ENCODE results near the gene FAM90A1.
"Not testable (repeated sequence)": the region's sequence is repeated elsewhere in the genome, so short reads cannot be mapped to it uniquely, and the experiment has no call there.

Gene FAM90A1

DNA sequence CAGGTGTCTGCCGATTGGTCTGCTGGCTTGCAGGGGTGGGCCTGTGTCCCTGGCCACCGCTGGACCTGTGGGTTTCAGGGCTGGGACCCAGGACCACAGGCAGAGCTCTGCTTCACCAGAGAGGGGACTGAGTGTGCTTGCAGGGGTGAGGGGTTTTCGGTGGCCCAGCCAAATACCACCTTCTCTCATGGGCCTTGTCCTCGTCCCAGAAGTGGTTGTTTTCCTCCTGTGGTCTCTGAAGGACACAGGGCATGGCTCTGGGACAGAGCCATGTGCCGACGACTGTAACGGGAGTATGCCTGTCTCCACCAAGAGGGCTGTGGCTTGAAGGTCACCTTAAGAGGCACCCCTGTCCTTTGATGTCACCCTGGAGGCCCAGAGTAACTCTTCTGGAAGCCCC is 7.3 kb upstream of the FAM90A1 start:
- FAIRE-seq; DNase-seq (ENCODE audit: insufficient read length, low spot score): not testable (repeated sequence)

DNA sequence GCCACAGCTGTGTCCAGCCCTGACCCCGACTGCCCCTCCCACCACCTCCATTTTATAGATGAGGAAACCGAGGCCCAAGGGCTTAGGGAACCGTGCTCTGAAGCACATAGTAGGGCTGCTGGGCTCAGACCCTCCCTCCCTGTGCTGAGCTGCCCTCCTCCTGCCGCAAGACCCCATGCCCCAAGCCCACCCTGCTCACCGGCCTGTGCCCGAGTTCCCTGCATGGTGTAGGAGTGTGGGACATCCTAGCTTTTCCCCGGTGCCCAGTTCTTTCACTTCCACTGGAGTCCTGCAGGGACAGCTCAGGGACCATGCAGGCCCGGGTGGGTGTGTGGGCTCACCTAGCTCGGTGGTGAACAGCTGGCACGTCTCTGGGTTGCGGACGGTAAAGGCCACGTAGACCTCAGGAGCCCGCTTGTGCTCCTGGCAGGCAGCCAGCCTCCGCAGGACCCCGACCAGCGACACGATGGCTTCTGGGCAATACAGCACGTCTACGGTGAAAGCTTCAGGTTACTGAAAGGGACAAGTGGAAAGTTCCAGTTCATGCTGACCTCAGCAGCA is 6.6 kb upstream of the FAM90A1 start:
- FAIRE-seq; DNase-seq (ENCODE audit: insufficient read length, low spot score): not testable (repeated sequence)

GRCh38 chr12:8233300-8233855 is 6.0 kb upstream of the FAM90A1 start:
- not testable (repeated sequence) for FAIRE-seq; DNase-seq (ENCODE audit: insufficient read length, low spot score)

GRCh38 chr12:8231666-8232608 is 4.5 kb upstream of the FAM90A1 start:
- not testable (repeated sequence) for DNase-seq (ENCODE audit: insufficient read length, low spot score); FAIRE-seq

DNA sequence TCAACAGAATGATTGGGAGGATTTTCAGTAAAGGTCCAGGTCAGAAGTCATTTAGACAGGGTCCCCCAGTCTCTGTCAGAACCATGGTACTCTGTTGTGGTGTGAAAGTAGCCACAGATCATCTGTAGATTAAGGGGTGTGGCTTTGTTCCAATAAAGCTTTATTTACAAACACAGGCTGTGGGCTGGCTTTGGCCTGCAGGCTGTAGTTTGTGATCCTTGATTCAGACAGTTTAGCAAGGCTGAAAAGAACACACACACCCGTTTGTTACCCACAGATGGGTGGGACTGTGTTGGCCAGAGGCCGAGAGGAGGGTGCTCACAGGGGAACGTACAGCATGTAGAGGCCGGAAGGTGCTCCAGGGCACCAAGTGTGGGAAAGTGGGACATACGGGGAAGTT is 3.6 kb upstream of the FAM90A1 start:
- FAIRE-seq; DNase-seq (ENCODE audit: insufficient read length, low spot score): not testable (repeated sequence)

GRCh38 chr12:8229486-8229885 is 2.1 kb upstream of the FAM90A1 start:
- not testable (repeated sequence) for FAIRE-seq; DNase-seq (ENCODE audit: insufficient read length, low spot score)

DNA sequence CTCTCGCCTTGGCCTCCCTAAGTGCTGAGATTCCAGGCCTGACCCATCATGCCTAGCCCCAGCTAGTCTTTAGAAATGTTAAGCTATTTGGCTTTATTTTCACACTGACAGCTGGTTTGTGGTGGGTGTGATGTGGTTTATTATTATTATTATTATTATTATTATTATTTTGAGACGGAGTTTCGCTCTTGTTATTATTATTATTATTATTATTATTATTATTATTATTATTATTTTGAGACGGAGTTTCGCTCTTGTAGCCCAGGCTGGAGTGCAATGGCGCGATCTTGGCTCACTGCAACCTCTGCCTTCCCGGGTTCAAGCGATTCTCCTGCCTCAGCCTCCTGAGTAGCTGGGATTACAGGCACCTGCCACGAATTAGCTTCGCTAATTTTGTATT is 1.2 kb upstream of the FAM90A1 start:
- DNase-seq (ENCODE audit: insufficient read length, low spot score); FAIRE-seq: not testable (repeated sequence)

GRCh38 chr12:8227732-8228077 is 287 bp upstream of the FAM90A1 start:
- FAIRE-seq; DNase-seq (ENCODE audit: insufficient read length, low spot score): not testable (repeated sequence)

DNA sequence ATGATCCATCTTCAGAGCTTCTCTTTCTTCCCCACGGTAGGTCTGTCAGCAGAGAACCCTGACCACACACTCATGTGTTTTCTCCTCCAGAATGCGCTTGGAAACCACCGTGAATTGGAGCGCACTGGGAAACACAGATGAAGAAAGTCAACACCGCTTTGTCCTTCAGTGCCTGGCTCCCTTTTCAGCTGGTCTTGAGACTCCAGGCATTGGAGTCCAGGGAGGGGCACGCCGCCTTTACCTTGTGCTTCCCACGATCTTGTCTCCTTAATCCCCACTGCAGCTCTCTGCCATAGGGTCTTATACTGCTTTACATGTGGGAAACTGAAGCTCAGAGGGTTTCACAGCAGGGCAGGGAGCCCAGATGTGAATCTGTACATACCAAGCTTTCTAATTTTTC is 1.1 kb downstream of the FAM90A1 start:
- no peak for DNase-seq (ENCODE audit: insufficient read length, low spot score)
- FAIRE-seq: no peak

DNA sequence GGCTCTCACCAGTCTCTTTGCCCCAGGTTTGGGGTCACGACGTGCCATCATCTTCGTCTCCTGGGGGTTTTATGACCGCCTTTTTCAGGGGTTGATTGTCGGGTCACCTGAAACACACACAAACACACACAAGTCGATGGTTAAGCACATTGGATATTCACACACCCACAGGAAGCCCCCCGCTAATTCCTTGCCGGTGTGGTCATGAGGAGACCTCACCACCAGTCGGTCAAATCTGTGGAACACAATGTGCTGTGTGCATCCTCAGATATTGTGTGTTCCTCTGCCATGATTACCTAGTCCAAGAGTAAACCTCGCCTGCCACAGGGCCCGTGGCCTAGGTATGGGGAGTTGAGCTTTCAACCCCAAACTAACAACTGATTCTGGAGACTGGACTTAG is 2.6 kb downstream of the FAM90A1 start:
- FAIRE-seq; DNase-seq (ENCODE audit: insufficient read length, low spot score): not testable (repeated sequence)

DNA sequence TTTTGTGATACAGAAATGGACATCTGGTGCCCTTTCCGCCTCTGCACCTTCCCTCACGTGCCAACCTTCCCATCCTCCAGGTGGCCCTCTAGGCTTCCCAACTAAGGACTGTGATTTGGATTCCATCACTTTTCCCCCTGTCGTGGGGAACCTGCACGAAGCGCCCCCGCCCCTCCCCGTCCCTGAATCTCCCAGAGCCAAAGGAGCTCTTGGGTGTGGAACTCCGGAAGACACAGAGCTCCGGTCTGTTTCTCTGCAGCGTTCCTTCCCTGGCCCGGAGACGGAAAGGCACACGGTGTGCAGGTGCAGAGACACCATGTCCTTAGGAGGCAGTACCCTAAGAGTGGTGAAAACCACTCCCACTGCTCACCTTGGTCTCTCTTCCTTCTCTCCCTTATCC is 3.8 kb downstream of the FAM90A1 start:
- not testable (repeated sequence) for FAIRE-seq; DNase-seq (ENCODE audit: insufficient read length, low spot score)

- not testable (repeated sequence) for FAIRE-seq; DNase-seq (ENCODE audit: insufficient read length, low spot score)
Observed at GRCh38 chr12:8222303-8222702, 5.1 kb downstream of the FAM90A1 start.

DNA sequence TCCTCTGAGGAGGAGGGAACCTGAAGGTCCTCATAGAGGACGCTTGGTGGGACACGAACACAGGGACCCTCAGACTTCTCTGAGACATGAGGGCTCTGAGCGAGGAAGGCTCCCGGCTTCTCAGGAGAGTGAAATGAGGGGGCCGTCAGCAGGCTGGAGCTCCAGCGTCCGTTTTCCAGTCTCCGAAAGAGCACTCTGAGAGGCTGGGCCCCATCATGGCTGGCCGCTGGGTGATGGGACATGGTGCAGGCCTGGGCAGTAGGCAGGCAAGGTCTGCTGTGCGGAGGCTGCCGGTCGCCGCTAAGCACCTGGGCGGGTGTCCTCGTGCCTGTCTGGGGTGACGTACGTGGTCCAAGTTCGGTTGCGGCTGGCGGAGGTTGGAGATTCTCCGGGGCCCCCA is 5.6 kb downstream of the FAM90A1 start:
- not testable (repeated sequence) for FAIRE-seq; DNase-seq (ENCODE audit: insufficient read length, low spot score)

DNA sequence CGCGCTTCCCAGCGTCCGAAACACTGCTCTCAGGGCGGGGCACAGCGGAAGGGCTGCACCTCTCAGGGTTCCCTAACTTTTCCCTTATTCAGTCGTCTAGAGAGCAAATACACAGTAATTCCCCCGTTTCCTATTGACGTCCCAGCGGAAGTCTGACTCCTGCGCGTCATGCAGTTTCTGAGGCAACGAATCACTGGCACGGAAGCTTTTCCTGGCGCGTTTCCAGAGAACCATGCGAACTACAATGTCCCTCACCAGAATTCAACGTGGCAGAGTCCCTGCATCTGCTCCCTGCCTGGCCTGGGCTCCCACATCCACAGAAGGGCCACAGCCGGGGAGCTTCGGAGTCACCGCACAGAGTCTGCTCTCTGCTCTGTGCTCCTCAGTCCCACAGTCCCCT is 6.0 kb downstream of the FAM90A1 start:
- not testable (repeated sequence) for DNase-seq (ENCODE audit: insufficient read length, low spot score); FAIRE-seq

DNA sequence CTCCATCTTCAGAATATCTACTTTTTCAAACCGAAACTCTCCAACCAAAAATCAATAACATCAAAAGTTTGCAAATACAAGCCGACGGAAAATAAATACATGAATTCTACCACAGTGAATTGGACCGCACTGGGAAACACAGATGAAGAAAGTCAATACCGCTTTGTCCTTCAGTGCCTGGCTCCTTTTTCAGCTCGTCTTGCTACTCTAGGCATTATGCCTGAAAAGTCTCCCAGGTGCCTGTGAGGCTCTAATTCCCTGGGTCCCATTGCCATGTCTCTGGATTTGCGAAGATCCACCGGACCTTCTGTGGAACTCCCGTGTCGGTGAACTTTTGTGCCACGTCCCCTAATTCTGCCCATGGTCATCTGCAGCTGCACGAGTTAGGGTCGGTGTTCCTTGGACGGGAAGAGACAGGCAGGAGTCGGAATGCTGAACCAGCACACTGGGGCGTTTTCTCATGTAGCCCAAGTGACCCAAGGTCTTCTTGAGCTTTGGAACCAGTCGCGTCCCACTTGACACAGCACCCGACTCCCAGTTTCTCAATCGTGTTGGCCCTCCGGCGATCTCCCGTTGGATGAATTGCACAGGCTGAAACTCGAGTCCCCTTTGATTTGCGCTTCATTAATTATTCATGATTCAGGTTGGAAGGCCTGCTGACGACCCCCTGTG is 8.6 kb downstream of the FAM90A1 start:
- not testable (repeated sequence) for DNase-seq (ENCODE audit: insufficient read length, low spot score); FAIRE-seq

DNA sequence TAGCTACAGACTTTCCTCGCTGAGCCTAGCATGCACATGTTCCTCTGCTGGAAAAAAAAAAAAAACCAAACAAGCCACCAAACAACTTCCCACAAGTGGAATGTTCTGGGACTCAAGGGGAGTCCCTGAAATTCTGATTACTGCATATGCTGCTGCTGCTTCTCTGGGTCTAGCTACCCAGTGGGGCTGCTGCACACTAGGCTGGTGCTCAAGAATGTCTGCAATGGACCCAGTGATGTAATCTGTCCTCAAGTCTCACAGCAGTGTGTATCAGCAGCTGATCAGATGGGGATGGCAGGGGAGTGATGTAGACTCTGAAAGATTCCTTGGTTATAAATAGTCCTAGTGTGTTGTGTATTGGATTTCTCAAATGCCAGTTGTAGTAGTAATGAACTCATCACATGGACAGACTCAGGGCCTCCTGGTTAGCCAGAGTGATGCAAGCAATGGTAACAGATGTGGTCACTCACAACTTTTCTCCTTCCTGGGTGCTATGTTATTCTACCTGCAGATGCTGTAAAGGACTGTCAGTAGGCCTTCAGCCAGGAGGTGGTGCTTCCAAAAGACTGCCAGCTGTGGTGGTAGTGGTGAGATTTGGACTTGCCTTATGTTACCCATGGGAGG is 29.6 kb downstream of the FAM90A1 start:
- DNase-seq (ENCODE audit: insufficient read length, low spot score): not testable (repeated sequence)

DNA sequence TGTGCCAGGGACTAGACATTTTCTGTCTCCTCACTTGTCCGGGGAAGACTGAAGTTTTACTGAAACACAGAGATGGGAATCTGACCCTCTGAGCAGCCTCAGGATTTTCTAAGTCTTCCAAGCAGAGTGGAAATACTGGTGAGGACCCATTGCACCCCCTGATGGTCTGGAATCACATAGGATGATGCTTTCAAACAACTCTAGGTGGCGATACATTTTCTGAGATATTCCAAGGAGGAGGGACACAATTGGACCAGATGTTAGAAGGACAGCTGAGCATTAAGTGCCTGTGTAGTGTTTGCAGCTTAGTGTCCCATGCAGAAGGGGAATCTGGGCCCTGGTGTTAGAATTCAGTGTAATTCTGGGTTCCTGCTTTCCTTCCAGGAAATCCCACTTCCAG is 39.3 kb downstream of the FAM90A1 start:
- DNase-seq (ENCODE audit: insufficient read length, low spot score): not testable (repeated sequence)

More for the DNA sequence above, 29.6 kb downstream of the FAM90A1 start:
- not testable (repeated sequence) for FAIRE-seq

DNA sequence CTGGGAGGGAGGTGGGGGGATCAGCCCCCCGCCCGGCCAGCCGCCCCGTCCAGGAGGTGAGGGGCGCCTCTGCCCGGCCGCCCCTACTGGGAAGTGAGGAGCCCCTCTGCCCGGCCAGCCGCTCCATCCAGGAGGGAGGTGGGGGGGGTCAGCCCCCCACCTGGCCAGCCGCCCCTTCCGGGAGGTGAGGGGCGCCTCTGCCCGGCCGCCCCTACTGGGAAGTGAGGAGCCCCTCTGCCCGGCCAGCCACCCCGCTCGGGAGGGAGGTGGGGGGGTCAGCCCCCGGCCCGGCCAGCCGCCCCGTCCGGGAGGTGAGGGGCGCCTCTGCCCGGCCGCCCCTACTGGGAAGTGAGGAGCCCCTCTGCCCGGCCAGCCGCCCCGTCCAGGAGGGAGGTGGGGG is 43.2 kb downstream of the FAM90A1 start:
- not testable (repeated sequence) for FAIRE-seq; DNase-seq (ENCODE audit: insufficient read length, low spot score)

More for the DNA sequence above, 39.3 kb downstream of the FAM90A1 start:
- FAIRE-seq: not testable (repeated sequence)

GRCh38 chr12:8183346-8183745 is 44.1 kb downstream of the FAM90A1 start:
- not testable (repeated sequence) for FAIRE-seq; DNase-seq (ENCODE audit: insufficient read length, low spot score)

- DNase-seq (ENCODE audit: insufficient read length, low spot score); FAIRE-seq: not testable (repeated sequence)
Observed at GRCh38 chr12:8182923-8183322, 44.5 kb downstream of the FAM90A1 start.

Data from GM19239 (cell line).